ENCODE measurements around the gene LDLRAD2.

The LDLRAD2 gene

GRCh38 chr1:21801100-21801499 lies 11.0 kb upstream of the LDLRAD2 start:
- in situ Hi-C loops (cut with MboI; ENCODE audit: low sequenced_read_pairs, unreplicated experiment) = no loop called here
- no peak for TF ChIP-seq CTCF (IDR thresholded peaks at IDR 0.05; ENCODE audit: borderline replicate concordance, control extremely low read depth, extremely low read depth, insufficient read depth, missing control alignments)
- DNase-seq (ENCODE audit: low spot score) = no peak

- no peak for DNase-seq (ENCODE audit: low spot score)
- TF ChIP-seq CTCF (IDR thresholded peaks at IDR 0.05; ENCODE audit: borderline replicate concordance, control extremely low read depth, extremely low read depth, insufficient read depth, missing control alignments) = no peak
Measured at GRCh38 chr1:21804536-21804935, 7.5 kb upstream of the LDLRAD2 start.

GRCh38 chr1:21813542-21813941 lies 1.5 kb downstream of the LDLRAD2 start:
- in situ Hi-C loops (cut with MboI; ENCODE audit: low sequenced_read_pairs, unreplicated experiment) = no loop called here
- TF ChIP-seq CTCF (IDR thresholded peaks at IDR 0.05; ENCODE audit: borderline replicate concordance, control extremely low read depth, extremely low read depth, insufficient read depth, missing control alignments) = no peak

More at GRCh38 chr1:21804536-21804935, 7.5 kb upstream of the LDLRAD2 start:
- in situ Hi-C loops (cut with MboI; ENCODE audit: low sequenced_read_pairs, unreplicated experiment) = no loop called here

GRCh38 chr1:21814241-21814918 lies 2.3 kb downstream of the LDLRAD2 start:
- DNase-seq (ENCODE audit: low spot score) = peak; percentile 89
- TF ChIP-seq CTCF (IDR thresholded peaks at IDR 0.05; ENCODE audit: borderline replicate concordance, control extremely low read depth, extremely low read depth, insufficient read depth, missing control alignments) = peak; percentile 51
- in situ Hi-C loops (cut with MboI; ENCODE audit: low sequenced_read_pairs, unreplicated experiment) = no loop called here

More at GRCh38 chr1:21813542-21813941, 1.5 kb downstream of the LDLRAD2 start:
- DNase-seq (ENCODE audit: low spot score) = no peak

GRCh38 chr1:21814981-21815582 lies 3.0 kb downstream of the LDLRAD2 start:
- DNase-seq (ENCODE audit: low spot score) = peak; percentile 37
- no peak for TF ChIP-seq CTCF (IDR thresholded peaks at IDR 0.05; ENCODE audit: borderline replicate concordance, control extremely low read depth, extremely low read depth, insufficient read depth, missing control alignments)
- in situ Hi-C loops (cut with MboI; ENCODE audit: low sequenced_read_pairs, unreplicated experiment) = no loop called here

GRCh38 chr1:21815724-21816321 lies 3.8 kb downstream of the LDLRAD2 start:
- peak; percentile 34 for DNase-seq (ENCODE audit: low spot score)
- in situ Hi-C loops (cut with MboI; ENCODE audit: low sequenced_read_pairs, unreplicated experiment) = no loop called here
- no peak for TF ChIP-seq CTCF (IDR thresholded peaks at IDR 0.05; ENCODE audit: borderline replicate concordance, control extremely low read depth, extremely low read depth, insufficient read depth, missing control alignments)

Measured in GM13976 (cell line).